ENCODE results near the gene FCRLB. TPM values are rescaled to one million over a fixed set of nuclear protein-coding genes. Genes with fewer than 3 reads are reported as not detected.

FCRLB gene
- total RNA-seq, 1 donor from 2014 or later = 0.82 TPM

DNA sequence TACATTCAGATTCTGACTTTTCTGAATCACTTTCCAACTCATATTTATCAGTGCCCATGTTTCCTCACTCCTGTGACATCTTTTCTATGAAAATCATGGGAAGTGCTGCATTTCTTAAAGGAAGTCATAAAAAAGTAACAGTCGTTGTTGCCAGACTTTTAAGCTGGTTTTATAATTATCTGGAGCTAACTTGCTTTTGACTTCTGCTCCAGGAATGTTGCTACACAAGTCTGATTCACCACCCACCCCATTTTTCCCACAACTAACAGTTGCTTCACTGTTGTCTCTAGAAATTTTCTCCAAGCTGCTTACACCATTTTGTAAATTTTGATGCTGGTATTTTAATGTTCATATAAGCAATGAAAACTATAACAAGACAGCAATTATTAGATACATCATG is 12.2 kb downstream of the FCRLB start:
- H3K4me1 Mint-ChIP-seq (ENCODE audit: unreplicated experiment) = peaks cover 6% of the 10 kb centered on the region
- DNase-seq (ENCODE audit: extremely low spot score, unreplicated experiment) = no peak
- H3K36me3 Mint-ChIP-seq = no peaks in the 10 kb centered on the region

DNA sequence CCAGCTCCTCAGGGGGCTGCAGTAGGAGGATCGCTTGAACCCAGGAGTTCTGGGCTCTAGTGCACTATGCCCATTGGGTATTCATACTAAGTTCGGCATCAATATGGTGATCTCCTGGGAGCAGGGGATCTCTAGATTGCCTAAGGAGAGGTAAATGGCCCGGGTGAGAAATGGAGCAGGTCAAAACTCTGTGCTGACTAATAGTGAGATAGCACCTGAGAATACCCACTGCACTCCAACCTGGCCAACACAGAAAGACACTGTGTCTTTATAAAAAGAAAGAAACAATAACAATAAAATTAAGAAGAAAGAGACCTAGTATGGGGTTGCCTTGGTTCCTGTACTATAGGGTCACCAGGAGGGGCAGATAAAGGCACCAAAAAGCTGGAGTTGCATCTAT is 14.5 kb downstream of the FCRLB start:
- H3K27ac Mint-ChIP-seq = no peak overlapping the region
- DNase-seq (ENCODE audit: extremely low spot score, unreplicated experiment) = no peak
- TF ChIP-seq, protein P1, sequence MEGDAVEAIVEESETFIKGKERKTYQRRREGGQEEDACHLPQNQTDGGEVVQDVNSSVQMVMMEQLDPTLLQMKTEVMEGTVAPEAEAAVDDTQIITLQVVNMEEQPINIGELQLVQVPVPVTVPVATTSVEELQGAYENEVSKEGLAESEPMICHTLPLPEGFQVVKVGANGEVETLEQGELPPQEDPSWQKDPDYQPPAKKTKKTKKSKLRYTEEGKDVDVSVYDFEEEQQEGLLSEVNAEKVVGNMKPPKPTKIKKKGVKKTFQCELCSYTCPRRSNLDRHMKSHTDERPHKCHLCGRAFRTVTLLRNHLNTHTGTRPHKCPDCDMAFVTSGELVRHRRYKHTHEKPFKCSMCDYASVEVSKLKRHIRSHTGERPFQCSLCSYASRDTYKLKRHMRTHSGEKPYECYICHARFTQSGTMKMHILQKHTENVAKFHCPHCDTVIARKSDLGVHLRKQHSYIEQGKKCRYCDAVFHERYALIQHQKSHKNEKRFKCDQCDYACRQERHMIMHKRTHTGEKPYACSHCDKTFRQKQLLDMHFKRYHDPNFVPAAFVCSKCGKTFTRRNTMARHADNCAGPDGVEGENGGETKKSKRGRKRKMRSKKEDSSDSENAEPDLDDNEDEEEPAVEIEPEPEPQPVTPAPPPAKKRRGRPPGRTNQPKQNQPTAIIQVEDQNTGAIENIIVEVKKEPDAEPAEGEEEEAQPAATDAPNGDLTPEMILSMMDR (conservative IDR thresholded peaks at IDR 0.05) = no peak
- no peaks in the 10 kb centered on the region for H3K9me3 Mint-ChIP-seq
- no peaks in the 10 kb centered on the region for H3K4me1 Mint-ChIP-seq (ENCODE audit: unreplicated experiment)
- no peak overlapping the region for H3K4me3 Mint-ChIP-seq
- no peaks in the 10 kb centered on the region for H3K36me3 Mint-ChIP-seq
- peaks cover 65% of the 10 kb centered on the region for H3K27me3 Mint-ChIP-seq

More for the DNA sequence above, 12.2 kb downstream of the FCRLB start:
- peak overlapping the region; percentile 66 for H3K27ac Mint-ChIP-seq
- TF ChIP-seq, protein P1 (conservative IDR thresholded peaks at IDR 0.05) = no peak
- H3K9me3 Mint-ChIP-seq = peaks cover 4% of the 10 kb centered on the region
- H3K27me3 Mint-ChIP-seq = peaks cover 58% of the 10 kb centered on the region
- peak overlapping the region; percentile 42 for H3K4me3 Mint-ChIP-seq

DNA sequence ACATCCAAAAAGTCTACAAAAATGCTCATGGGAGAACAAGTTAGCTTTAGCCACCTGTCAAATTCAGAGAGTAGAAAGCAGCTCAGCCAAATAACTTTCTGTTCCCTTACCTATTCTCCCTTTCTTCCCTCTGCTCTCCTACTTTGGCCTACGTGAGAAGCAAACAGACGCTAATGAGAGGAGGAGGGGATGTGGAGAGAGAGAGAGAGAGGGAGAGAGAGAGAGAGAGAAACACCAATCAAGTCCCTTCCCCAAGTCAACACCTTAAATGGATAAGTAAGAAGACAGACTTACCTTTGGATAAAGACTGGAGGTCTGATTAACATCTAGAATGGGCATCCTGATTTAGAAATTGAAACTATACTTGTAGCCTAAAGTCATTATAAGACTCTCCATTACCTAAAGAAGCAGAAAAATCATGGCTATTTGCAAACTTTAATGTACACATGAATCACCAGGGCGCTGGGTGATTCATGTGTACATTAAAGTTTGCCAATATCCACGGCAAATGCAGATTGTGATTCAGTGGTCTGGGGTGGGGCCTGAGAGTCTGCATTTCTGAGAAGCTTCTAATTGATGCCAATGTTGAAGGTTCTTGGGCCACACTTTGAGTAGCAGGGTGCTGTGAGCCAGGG is 15.1 kb downstream of the FCRLB start:
- Mint-ChIP-seq H3K4me1 (ENCODE audit: unreplicated experiment) (peaks cover 3% of the 10 kb centered on the region), H3K9me3 (no peaks in the 10 kb centered on the region), H3K27me3 (peaks cover 63% of the 10 kb centered on the region), H3K4me3 (no peak overlapping the region), H3K36me3 (no peaks in the 10 kb centered on the region), H3K27ac (no peak overlapping the region)
- no peak for DNase-seq (ENCODE audit: extremely low spot score, unreplicated experiment)
- TF ChIP-seq, protein P1 (conservative IDR thresholded peaks at IDR 0.05) = no peak

DNA sequence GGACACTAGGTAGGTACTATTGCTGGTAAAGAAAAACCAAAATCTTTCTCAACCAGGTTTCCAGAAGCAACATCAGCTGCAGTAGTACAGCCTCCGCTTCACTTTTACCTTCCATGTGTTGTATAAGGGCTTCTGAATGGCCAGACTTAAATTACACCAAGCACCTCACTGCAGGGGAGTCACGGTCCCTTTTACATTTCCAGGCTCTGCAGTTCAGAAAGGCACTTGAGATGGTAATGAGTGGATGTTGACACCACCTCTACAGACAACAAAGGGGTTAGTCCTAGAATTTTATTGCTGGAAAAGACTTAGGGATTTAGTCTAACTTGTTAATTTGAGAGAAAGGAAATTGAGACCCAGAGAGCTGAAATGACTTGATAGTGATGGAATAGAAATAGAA is 16.3 kb downstream of the FCRLB start:
- Mint-ChIP-seq H3K27me3 (peaks cover 55% of the 10 kb centered on the region), H3K9me3 (no peaks in the 10 kb centered on the region), H3K4me1 (ENCODE audit: unreplicated experiment) (peaks cover 4% of the 10 kb centered on the region), H3K27ac (no peak overlapping the region), H3K36me3 (no peaks in the 10 kb centered on the region), H3K4me3 (no peak overlapping the region)
- TF ChIP-seq, protein P1 (conservative IDR thresholded peaks at IDR 0.05) = no peak
- no peak for DNase-seq (ENCODE audit: extremely low spot score, unreplicated experiment)

DNA sequence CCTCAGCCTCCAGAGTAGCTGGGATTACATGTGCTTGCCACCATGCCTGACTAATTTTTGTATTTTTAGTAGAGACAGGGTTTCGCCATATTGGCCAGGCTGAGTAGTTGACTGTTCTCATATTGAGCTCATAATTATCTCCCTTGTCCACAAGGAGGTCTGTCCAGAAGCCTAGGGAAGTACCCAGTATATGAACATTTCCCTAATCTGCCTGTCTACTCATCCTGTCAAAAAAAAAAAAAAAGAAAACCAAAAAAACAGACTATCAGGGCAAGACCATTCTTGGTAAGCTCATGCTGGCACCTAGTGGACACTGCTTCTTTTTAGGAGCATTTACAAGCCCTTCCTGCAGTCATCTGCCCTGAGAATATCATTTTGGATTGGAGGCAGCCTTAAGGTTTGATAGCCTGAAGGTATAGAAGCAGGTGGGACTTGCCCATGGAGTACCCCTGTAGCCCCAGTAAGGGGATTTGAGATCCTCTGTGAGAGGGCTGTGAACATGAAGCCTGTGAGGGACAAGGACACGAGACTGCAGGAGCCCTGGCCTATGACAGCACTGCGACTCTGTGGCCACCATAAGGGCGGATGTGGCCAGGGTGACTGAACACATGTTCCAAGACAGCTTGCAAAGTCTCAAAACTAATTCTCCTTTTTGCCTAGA is 17.4 kb downstream of the FCRLB start:
- no peak overlapping the region for H3K4me3 Mint-ChIP-seq
- H3K9me3 Mint-ChIP-seq = no peaks in the 10 kb centered on the region
- no peak overlapping the region for H3K27ac Mint-ChIP-seq
- H3K36me3 Mint-ChIP-seq = no peaks in the 10 kb centered on the region
- H3K27me3 Mint-ChIP-seq = peaks cover 49% of the 10 kb centered on the region
- H3K4me1 Mint-ChIP-seq (ENCODE audit: unreplicated experiment) = peaks cover 4% of the 10 kb centered on the region
- no peak for DNase-seq (ENCODE audit: extremely low spot score, unreplicated experiment)
- TF ChIP-seq, protein P1 (conservative IDR thresholded peaks at IDR 0.05) = peak; percentile 65

Data from type B pancreatic cell (in vitro differentiated cells).